IPS-NIHi7 (cell line): Measurements from ENCODE around the gene RPN2.
A peak's percentile ranks its signal among the peaks of the same experiment; 100 is the strongest.

ENCODE experiments used
- DNase-seq: peaks from one replicate; pipeline ENCODE4 v3.0.0; 2012; ENCODE audit warnings: mixed read lengths; ENCODE audit errors: extremely low spot score

The RPN2 gene

GRCh38 chr20:37185686-37186085 lies 6.6 kb downstream of the RPN2 start:
- DNase-seq = no peak

DNA sequence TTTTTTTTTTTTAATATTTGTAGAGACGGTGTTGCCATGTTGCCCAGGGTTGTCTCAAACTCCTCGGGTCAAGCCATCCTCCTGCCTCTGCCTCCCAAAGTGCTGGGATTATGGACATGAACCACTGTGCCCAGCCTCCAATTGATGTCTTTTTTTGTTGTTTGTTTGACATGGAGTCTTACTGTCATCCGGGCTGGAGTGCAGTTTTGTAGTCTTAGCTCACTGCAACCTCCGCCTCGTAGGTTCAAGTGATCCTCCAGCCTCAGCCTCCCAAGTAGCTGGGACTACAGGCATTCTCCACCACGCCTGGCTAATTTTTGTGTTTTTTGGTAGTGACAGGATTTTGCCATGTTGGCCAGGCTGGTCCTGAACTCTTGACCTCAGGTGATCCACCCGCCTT lies 9.7 kb downstream of the RPN2 start:
- DNase-seq = no peak

- no peak for DNase-seq
Observed at GRCh38 chr20:37189416-37190016, 10.4 kb downstream of the RPN2 start.

DNA sequence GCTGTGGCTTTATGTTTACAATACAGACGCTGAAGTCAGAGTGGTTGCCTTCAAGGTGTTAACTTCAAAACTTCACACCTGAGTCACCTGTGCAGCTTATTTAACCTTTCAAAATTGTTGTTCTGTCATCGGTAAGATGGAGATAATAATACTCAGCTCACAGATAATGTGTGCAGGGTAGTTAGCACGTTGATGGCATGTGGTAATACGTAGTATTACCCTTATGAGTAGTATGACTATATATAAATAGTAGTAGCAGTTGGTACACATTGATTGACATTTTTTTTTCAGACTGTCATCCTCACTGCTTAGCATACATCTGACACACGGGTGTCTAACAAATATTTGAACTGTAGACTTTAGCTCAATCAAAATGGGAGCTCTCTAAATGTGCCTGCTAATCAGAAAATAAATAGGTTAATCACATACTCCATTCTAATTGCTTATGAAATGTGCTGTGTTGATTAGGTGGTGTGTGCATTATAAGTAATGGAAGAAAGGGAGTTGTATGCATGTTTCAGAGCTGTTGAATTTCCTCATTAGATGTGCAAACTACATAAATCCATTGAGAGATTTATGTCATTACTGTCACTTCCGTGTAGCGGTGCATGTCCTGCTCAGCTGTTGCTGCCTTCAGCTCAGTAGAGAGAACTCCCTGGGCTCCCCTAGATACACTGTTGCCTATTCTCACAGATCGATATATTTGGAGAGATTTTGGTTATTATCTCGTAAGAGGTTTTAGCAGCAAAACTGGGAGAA lies 11.4 kb downstream of the RPN2 start:
- DNase-seq = no peak

- DNase-seq = peak; percentile 88
Observed at GRCh38 chr20:37192137-37192854, 13.2 kb downstream of the RPN2 start.

DNA sequence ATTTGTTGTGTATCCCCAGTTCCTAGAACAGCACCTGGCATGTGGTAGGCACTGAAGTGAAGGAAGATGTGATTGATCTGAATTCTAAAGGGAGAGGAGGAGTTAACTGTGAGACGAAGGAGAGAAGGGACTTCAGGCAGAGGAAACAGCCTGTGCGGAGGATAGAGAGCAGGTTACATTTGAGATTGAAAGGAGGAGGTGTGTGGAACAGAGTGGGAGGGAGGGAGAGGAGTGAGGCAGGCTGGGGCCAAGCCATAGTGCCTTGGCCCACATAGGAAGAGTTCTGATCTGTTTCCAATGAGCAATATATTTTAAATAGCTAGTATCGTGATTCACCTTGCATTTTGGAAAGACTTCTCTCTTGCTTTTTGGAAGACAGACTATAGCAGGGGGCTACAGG lies 14.1 kb downstream of the RPN2 start:
- DNase-seq = no peak

GRCh38 chr20:37193821-37194220 lies 14.7 kb downstream of the RPN2 start:
- no peak for DNase-seq

DNA sequence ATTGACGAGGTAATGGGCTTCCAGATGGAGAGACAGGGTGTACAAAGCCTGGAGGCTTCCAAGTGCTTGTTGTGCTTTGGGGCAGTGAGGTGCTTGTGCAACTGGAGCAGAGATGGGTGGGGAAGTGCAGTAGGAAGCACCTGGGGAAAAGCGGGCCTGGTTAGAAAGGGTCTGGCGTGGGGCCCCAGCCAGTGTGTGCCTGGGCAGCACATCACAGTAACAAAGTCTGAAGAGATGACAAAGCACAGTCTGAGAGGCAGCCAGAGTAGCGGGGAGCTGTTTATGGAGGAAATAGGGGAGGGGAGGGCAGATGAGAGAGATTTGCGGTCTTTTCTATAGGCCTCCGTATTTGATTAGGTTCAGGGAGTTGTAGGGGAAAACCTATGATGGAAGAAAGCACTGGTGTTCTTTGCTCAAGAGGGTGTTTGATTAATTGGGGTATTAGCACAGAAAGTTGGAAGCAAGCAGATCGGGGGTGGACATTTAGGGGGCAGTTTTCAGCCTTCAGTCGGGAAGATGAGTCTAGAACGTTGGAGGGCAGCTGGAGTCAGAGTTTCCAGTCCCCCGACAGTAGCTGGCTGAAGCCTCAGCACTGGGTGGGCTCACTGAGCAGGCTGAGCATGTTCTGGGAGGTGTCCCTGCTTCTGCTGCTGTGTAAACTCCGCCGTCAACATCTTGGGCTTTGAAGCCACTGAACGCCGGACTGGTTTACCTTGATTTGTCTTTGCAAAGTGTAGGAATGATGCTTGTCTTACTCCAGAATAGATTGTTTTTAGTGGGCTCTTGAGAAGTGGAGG lies 15.7 kb downstream of the RPN2 start:
- DNase-seq = no peak

- DNase-seq = no peak
Observed at GRCh38 chr20:37198932-37199660, 20.0 kb downstream of the RPN2 start.

GRCh38 chr20:37200376-37200775 lies 21.2 kb downstream of the RPN2 start:
- DNase-seq = no peak

GRCh38 chr20:37200926-37201826 lies 22.0 kb downstream of the RPN2 start:
- DNase-seq = no peak

DNA sequence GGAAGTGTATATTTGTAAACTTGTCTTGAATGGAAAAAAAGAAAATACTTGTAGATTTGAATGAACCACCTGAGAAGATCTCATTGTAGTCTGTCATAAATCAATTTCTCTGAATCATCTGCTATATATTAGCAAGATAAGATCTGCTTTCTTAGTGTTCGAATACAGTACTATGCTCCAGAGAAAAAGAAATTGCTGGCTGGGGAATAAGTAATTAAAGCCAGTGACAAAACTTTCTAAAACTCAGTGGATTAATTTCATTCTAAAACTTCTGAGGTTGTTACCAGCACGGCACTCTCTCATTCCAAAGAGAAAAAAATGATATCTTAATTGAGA lies 22.7 kb downstream of the RPN2 start:
- DNase-seq = no peak

DNA sequence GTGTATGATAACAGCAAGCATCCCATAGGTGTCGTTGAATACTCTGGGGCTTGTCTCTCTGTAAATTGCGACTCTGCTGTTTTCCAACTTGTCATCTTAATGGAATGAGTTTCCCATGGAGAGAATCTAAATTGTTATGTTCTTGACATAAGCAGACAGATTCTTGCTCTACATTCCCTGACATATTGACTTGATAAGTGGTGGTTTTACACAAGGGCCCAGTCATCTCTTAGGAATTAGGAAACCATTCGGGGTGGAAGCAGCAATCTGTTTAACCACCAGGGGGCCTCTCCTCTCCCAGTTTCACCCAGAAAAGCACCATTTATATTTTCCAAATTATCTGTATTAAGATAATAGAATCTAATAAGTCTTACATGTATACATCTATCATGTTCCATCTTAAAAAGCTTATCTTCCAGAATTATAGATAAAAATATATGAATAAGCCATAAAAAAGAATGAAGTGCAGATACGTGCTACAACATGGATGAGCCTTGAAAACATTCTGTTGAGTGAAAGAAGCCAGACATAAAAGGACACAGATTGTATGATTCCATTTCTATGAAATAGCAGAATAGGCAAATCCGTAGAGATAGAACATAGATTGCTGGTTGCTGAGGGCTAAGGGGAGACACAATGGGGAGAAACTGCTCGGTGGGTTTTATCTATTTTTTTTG lies 23.3 kb downstream of the RPN2 start:
- peak; percentile 66 for DNase-seq

- DNase-seq = no peak
Observed at GRCh38 chr20:37204056-37204455, 24.9 kb downstream of the RPN2 start.

- DNase-seq = no peak
Observed at GRCh38 chr20:37205130-37205529, 26.0 kb downstream of the RPN2 start.

- DNase-seq = no peak
Observed at GRCh38 chr20:37205794-37206193, 26.7 kb downstream of the RPN2 start.

- no peak for DNase-seq
Observed at GRCh38 chr20:37207171-37207570, 28.0 kb downstream of the RPN2 start.

GRCh38 chr20:37209193-37209592 lies 30.1 kb downstream of the RPN2 start:
- no peak for DNase-seq

DNA sequence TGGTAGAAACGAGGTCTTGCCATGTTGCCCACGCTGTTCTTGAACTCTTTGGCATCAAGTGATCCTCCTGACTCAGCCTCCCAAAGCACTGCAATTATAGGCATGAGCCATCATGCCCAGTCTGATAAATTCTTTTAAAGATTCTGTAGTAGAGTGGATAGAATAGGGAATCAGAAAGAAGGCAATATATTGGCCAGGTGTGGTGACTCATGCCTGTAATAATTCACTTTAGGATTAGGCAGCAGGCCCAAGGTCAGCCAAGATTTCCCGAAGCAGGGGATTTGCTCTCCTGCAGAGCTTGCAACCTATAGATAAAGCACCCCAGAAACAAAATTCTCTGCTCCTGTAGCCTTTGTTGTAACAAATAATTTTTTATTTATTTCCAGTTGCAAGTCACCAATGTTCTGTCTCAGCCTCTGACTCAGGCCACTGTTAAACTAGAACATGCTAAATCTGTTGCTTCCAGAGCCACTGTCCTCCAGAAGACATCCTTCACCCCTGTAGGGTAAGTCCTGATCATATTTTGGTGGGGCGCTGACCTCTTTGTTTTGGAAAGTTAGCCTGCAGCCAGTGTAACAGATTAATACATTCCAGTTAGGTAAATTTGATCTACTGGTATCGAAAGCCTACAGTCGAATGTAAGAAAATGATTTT lies 30.7 kb downstream of the RPN2 start:
- no peak for DNase-seq
